Peyer's patch (tissue), 4 donors: Measurements from ENCODE around the gene YLPM1. TPM values are rescaled to one million over a fixed set of nuclear protein-coding genes. Genes with fewer than 3 reads are reported as not detected.

Experiments
- DNase-seq, 3 donors: peaks; one replicate each; pipeline ENCODE4 v3.0.0-alpha.2; 2017 to 2019
- H3K27ac ChIP-seq, 4 donors: fragments of 200-600 bp; sonication (generic); one replicate each; pipeline ENCODE4 v1.5.1; 2016 to 2019
- H3K27me3 ChIP-seq, 2 donors: fragments of 200-600 bp; sonication (generic); one replicate each; pipeline ENCODE4 v1.5.1; 2019
- H3K36me3 ChIP-seq, 3 donors: fragments of 200-600 bp; sonication (generic); one replicate each; pipeline ENCODE4 v1.5.1; 2016 to 2019
- H3K4me1 ChIP-seq, 4 donors: fragments of 200-600 bp; sonication (generic); one replicate each; pipeline ENCODE4 v1.5.1; 2016 to 2019
- H3K4me3 ChIP-seq, 4 donors: fragments of 200-600 bp; sonication (generic); 1 replicate in 3 of 4; 2 replicates in 1 of 4; pipeline ENCODE4 v1.5.1; 2016 to 2019; ENCODE audit warnings: mild to moderate bottlenecking in 1 of 4
- H3K9me3 ChIP-seq, 4 donors: fragments of 200-600 bp; sonication (generic); one replicate each; pipeline ENCODE4 v1.5.1; 2016 to 2019; ENCODE audit warnings: mild to moderate bottlenecking in 1 of 4
- CTCF ChIP-seq, 6 experiments: fragments of 450-650 bp in 4 of 6; fragments of 200-600 bp in 2 of 6; sonication (generic) in 1 of 6; IDR thresholded peaks; one replicate each; pipeline ENCODE4 v1.5.1; 2017 to 2019; ENCODE audit warnings: antibody characterized with exemption in 6 of 6, mild to moderate bottlenecking in 3 of 6, moderate library complexity in 1 of 6
- POLR2A ChIP-seq, 2 donors: fragments of 450-650 bp; IDR thresholded peaks; one replicate each; pipeline ENCODE4 v1.5.1; 2017; ENCODE audit warnings: antibody characterized with exemption in 2 of 2, mild to moderate bottlenecking in 2 of 2, moderate library complexity in 2 of 2
- total RNA-seq, 4 donors: library from RNA; depleted of rRNA; stranded (reverse); fragments of >200 nt; gene quantifications; one replicate each; pipeline ENCODE4 v1.1.0, GENCODE V29; 2016

YLPM1 gene
- total RNA-seq, 4 donors from 2014 or later: 44.0 to 95.7 (median 62.9) TPM

- Histone ChIP-seq H3K27ac (no peak overlapping the region), H3K27me3 (no peaks in the 10 kb centered on the region), H3K4me3 (no peak overlapping the region), H3K4me1 (peaks cover 0 to 7% (median 3%) of the 10 kb centered on the region in 4 donors), H3K36me3 (no peaks in the 10 kb centered on the region), H3K9me3 (no peaks in the 10 kb centered on the region)
- no peak for DNase-seq
- TF ChIP-seq POLR2A (IDR thresholded peaks at IDR 0.05) (no peak), CTCF (IDR thresholded peaks at IDR 0.05) (no peak)
Measured at GRCh38 chr14:74864198-74864597, 101.1 kb downstream of the YLPM1 start.

GRCh38 chr14:74865156-74865555, 102.0 kb downstream of the YLPM1 start:
- no peak overlapping the region for H3K27ac ChIP-seq
- H3K36me3 ChIP-seq: no peaks in the 10 kb centered on the region
- H3K4me3 ChIP-seq: no peak overlapping the region
- H3K27me3 ChIP-seq: no peaks in the 10 kb centered on the region
- H3K4me1 ChIP-seq: peaks cover 0 to 7% (median 3%) of the 10 kb centered on the region in 4 donors
- no peak for DNase-seq
- TF ChIP-seq CTCF (IDR thresholded peaks at IDR 0.05): no peak
- TF ChIP-seq POLR2A (IDR thresholded peaks at IDR 0.05): no peak
- no peaks in the 10 kb centered on the region for H3K9me3 ChIP-seq

- TF ChIP-seq POLR2A (IDR thresholded peaks at IDR 0.05): no peak
- TF ChIP-seq CTCF (IDR thresholded peaks at IDR 0.05): no peak
- Histone ChIP-seq H3K27me3 (no peaks in the 10 kb centered on the region), H3K27ac (peak overlapping the region in 1 of 4 donors; percentile 62), H3K4me3 (no peak overlapping the region), H3K4me1 (peaks cover 0 to 7% (median 0%) of the 10 kb centered on the region in 4 donors), H3K9me3 (no peaks in the 10 kb centered on the region), H3K36me3 (no peaks in the 10 kb centered on the region)
- no peak for DNase-seq
Measured at GRCh38 chr14:74866708-74867389, 103.7 kb downstream of the YLPM1 start.

- Histone ChIP-seq H3K4me1 (peaks cover 0 to 7% (median 0%) of the 10 kb centered on the region in 4 donors), H3K4me3 (no peak overlapping the region), H3K27me3 (no peaks in the 10 kb centered on the region), H3K27ac (peak overlapping the region in 2 of 4 donors; percentile 18 to 62), H3K9me3 (no peaks in the 10 kb centered on the region), H3K36me3 (no peaks in the 10 kb centered on the region)
- DNase-seq: peak in 2 of 3 donors; percentile 37 to 83
- TF ChIP-seq POLR2A (IDR thresholded peaks at IDR 0.05): no peak
- TF ChIP-seq CTCF (IDR thresholded peaks at IDR 0.05): no peak
Measured at GRCh38 chr14:74867673-74868072, 104.6 kb downstream of the YLPM1 start.

- no peaks in the 10 kb centered on the region for H3K27me3 ChIP-seq
- TF ChIP-seq POLR2A (IDR thresholded peaks at IDR 0.05) (no peak), CTCF (IDR thresholded peaks at IDR 0.05) (no peak)
- DNase-seq: no peak
- H3K4me3 ChIP-seq: no peak overlapping the region
- no peaks in the 10 kb centered on the region for H3K36me3 ChIP-seq
- no peak overlapping the region for H3K27ac ChIP-seq
- peaks cover 0 to 7% (median 0%) of the 10 kb centered on the region in 4 donors for H3K4me1 ChIP-seq
- H3K9me3 ChIP-seq: no peaks in the 10 kb centered on the region
Measured at GRCh38 chr14:74868739-74869138, 105.6 kb downstream of the YLPM1 start.
